Measurements from ENCODE around the gene CABYR.
A peak's percentile ranks its signal among the peaks of the same experiment; 100 is the strongest.

Gene CABYR

GRCh38 chr18:24138789-24139616 is at the start of gene CABYR:
Gene CABYR, plus strand, starts transcription at chr18:24139062. Its CDS starts 4,053 bp downstream, at chr18:24143115.
- DNase-seq (ENCODE audit: low read depth in 2 of 2): peak; percentile 49 to 66

DNA sequence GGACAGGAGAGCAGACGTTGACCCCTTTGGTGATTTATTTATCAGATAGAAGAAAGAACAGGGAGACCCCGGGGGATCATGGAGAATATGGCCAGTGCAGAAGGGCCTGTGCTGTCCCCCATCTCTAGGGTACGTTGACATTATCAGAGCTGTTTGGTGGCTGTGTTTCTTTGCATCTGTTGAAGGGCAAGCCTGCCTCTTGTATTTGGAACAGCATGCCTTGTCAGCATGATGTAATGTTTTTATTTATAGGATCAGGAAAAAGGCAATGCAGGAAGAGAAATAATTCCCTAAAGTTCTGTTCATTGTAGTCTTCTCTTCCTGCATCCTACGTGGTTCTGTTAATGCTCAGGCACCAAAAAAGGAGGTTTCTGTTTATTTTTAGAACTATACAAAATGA is 49.8 kb upstream of the CABYR start:
- no peak for DNase-seq (ENCODE audit: low read depth in 2 of 2)

DNA sequence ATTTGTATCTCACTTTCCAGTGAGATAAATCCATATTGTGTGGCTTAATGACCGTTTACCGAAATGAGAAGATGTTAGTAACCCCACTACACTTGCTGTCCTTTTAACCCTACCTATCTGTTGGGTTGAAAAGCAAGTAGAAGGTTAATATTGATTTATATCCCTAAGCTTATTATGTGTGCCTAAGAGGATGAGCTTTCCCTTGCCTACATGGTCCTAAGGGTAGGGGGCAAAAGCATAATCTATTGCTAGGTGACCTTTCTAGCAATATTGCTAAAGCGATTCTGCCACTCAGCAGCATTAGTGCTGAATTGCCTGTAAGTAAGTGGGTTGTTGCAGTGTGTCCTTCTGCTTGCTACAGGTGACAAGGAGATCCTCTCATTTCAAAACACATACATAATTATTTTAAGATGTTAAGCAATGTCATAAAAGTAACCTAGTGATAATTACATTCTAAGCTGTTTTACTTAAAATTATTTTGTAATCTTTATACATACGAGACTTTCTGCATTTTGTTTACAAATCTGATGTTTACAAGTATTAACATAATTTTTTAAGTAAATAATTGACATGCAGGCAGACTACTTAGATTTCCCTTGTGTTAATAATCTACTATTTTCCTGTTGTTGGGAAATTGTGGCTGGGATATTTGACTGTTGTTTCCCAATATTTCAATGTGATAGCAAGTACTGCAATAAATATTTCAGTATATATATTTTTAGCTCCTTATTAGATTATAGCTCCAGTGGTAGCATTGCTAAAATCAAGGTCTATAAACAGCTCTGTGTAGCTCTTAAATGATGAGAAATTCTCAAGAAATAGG is 49.1 kb upstream of the CABYR start:
- no peak for DNase-seq (ENCODE audit: low read depth in 2 of 2)

GRCh38 chr18:24090876-24091275 is 48.0 kb upstream of the CABYR start:
- DNase-seq (ENCODE audit: low read depth in 2 of 2): no peak

DNA sequence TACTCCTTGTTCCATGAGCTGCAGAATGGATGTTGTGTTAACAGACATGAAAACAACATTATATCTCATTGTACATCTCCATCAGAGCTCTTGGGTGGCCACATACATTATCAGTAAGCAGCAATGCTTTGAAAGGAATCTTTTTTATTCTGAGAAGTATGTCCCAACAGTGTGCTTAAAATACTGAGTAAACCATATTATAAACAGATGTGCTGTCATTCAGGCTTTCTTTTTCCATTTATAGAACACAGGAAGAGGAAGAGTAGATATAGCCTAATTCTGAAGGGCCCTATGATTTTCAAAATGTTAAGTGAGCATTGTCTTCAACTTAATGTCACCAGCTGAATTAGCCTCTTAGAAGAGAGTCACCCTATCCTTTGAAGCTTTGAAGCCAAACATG is 44.3 kb upstream of the CABYR start:
- DNase-seq (ENCODE audit: low read depth in 2 of 2): no peak

DNA sequence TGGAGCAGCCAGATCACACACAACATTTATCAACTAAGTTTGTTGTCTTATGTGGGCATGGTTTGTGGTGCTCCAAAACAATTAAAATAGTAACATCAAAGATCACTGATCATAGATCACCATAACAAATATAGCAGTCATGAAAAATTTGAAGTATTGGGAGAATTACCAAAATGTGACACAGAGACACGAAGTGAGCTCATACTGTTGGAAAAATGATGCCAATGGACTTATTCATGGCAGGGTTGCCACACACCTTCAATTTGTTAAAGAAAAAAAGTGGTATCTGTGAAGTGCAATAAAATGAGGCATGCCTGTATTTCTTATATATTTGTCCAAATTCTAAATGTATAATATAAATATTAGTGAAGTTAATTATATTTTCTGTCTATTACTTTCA is 42.9 kb upstream of the CABYR start:
- no peak for DNase-seq (ENCODE audit: low read depth in 2 of 2)

GRCh38 chr18:24103320-24104021 is 35.4 kb upstream of the CABYR start:
- no peak for DNase-seq (ENCODE audit: low read depth in 2 of 2)

DNA sequence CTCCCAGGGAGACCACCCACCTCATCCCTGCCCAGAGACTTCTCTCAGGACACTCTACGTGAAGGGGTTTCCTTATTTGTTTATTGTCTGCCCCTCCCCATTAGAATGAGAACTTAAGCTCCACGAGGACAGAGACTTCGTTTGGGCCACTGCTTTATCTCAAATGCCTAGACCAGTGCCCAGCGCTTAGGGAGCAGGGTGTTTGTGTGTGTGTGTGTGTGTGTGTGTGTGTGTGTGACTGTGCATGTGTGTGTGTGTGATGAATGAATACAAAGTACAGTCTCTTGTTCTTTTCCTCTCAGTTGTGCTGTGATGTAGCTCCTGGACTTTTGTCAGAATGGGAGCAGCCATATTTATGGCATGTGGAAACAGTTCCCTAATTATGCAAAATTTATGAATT is 34.4 kb upstream of the CABYR start:
- no peak for DNase-seq (ENCODE audit: low read depth in 2 of 2)

- no peak for DNase-seq (ENCODE audit: low read depth in 2 of 2)
Measured at GRCh38 chr18:24108641-24109040, 30.2 kb upstream of the CABYR start.

DNA sequence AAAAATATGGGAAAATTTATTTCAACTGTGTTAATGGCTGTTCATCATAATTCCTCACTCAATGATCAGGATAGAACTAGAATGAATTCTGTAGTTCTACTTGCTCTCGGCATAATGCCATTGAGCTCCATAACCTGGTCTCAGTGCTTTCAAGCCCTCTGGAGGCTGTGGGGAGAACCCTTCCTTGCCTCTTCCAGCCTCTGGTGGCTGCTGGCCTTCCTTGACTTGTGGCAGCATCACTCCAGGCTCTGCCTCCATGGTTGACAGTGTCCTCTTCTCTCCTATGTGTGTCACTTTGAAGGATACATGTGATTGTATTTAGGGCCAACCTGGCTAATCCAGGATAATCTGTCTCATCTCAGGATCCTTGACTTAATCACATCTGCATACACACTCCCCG is 26.9 kb upstream of the CABYR start:
- DNase-seq (ENCODE audit: low read depth in 2 of 2): no peak

DNA sequence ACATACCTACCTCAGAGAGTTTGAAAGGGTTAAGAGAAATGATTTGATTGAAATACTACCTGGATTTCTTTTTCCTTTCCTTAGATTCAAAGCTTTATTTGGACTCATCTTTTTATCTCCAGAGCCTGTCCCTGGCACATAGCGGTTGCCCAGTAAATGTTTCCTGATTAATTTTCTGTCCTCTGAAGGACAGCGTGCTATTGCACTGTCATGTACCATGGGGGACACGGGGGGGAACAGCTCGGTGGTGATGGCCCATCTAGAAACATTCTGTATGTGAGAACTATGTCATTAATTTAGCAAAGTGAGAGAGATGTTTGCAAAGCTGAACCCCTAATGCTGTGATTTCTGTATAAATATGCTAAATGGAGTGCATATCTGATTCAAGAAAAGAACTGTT is 26.4 kb upstream of the CABYR start:
- no peak for DNase-seq (ENCODE audit: low read depth in 2 of 2)

DNA sequence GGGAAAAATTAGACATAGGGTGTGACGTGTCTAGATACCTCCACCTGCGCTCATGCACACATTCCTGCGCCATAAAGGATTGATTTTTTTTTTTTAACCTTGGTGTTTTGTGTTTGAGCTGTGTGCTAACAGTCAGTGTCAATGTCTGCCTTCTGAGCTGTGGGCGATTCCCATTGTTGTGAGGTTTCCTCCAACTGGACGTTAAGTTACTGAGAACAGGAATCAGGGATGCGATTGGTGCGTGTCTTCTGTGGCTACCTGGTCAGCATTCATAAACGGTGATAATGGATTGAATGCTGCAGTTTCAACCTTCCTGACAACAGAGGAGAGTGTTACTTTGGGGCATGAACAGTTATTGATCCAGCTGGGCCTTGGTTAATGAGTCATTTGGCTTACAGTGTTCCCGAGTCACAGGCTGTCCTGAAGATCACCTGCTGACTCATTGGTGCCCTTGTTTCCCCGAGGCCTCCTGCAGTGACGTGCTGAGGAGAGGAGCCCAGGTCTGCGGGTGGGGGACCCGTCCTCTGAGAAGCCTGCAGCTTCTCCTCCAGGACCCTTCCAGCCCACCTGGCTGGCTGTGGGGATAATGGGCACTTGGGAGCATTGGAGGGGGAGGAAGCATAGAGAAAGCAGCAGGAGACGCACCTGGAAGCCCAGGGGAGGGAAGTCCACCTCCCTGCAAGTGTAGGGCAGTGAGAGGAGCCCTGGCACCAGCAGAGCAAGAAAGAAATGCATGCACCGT is 25.8 kb upstream of the CABYR start:
- DNase-seq (ENCODE audit: low read depth in 2 of 2): no peak

- no peak for DNase-seq (ENCODE audit: low read depth in 2 of 2)
Measured at GRCh38 chr18:24114924-24115549, 23.8 kb upstream of the CABYR start.

GRCh38 chr18:24115628-24116027 is 23.2 kb upstream of the CABYR start:
- no peak for DNase-seq (ENCODE audit: low read depth in 2 of 2)

DNA sequence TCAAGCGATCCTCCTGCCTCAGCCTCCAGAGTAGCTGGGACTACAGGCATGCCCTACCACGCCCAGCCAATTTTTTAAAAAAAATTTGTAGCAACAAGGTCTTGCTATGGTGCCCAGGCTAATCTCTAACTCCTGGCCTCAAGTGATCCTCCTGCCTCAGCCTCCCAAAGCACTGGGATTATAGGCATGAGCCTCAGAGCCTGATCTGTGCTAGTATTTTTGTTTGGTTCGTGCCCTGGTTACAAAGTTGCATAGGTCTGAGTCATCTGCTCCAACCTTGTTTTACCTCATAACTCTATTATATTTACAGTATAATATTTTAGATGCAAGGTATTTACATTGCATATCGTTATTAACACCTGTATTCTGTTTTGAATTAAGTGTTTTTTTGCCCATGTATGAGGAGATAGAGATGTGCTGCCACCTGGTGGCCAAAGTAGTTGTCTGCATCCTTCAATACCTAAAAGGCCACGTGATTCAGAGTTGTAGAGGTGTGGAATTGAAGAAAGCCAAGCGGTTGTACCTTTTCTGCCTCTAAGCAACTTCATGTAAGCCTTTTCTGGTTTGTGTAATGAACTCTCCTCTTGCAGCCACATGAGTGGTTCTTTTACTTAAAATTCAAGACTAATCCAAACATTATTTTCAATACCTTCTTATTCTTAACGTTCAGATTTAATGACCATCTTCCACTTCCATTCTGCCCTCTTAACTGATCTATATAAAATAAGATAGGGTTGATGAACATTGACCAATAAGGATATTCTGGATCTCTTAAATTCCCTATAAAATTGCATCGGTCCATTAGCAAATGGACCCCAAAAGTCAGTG is 19.9 kb upstream of the CABYR start:
- DNase-seq (ENCODE audit: low read depth in 2 of 2): peak; percentile 51 to 59

GRCh38 chr18:24120676-24121075 is 18.2 kb upstream of the CABYR start:
- DNase-seq (ENCODE audit: low read depth in 2 of 2): no peak

- DNase-seq (ENCODE audit: low read depth in 2 of 2): no peak
Measured at GRCh38 chr18:24121625-24122024, 17.2 kb upstream of the CABYR start.

DNA sequence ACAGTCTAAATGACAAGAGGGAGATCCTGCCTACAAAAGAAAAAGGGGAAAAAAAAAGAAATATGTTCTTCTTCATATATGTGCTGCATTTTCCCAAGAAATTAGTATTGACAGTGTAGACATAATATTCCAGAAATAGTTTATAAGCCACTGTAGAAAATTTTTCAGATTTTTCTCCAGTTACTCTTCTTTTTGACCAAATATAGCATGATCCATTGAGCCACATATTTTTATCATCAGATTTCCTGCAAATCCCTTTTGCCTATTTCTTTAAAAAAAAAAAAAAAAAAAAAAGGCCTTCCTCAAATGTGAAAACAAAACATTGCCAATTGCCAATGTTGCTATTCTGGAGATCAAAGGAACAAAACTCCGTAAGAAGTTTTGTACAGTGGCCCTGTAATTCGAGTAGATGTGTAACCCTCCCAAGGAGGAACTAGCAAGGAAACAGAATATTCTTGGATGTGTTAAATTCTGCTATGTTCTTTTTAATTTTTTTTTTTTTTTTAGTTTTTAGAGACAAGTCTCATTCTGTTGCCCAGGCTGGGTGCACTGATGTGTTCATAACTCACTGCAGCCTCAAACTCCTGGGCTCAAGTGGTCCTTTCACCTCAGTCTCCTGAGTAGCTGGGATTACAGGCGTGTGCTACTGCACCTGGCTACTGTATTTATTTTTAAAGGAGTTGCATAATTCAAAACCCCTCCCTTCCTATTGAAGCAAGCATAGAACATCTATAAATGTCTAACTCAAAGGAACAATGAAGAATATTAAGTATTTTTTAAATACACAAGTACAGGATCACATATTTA is 12.5 kb upstream of the CABYR start:
- DNase-seq (ENCODE audit: low read depth in 2 of 2): no peak

DNA sequence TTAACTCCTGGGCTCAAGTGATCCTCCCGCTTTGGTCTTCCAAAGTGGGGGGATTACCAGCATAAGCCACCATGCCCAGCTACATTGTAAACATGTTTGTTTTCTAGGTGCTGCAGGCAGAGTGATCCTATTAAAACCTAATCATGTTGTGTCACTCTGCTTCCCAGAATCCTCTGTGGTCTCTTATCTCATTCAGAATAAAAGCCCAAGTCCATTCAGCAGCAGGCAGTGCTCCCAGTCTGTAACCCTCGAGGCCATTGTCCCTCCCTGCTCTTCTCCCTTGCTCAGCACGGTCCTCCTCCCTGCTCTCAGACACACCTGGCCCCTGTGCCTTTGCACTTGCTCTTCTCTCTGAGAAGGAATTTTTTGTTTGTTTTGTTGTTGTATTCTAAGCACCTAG is 11.1 kb upstream of the CABYR start:
- no peak for DNase-seq (ENCODE audit: low read depth in 2 of 2)

- DNase-seq (ENCODE audit: low read depth in 2 of 2): no peak
Measured at GRCh38 chr18:24128700-24129099, 10.2 kb upstream of the CABYR start.
